Measurements from ENCODE around the gene NAXE.

- TF ChIP-seq CEBPB (IDR thresholded peaks at IDR 0.05) (no peak), REST (IDR thresholded peaks at IDR 0.05; ENCODE audit: low read depth) (no peak), EP300 (IDR thresholded peaks at IDR 0.05; ENCODE audit: borderline replicate concordance) (no peak), RAD21 (IDR thresholded peaks at IDR 0.05; ENCODE audit: low read depth) (no peak), EGR1 (IDR thresholded peaks at IDR 0.05) (no peak), MAX (IDR thresholded peaks at IDR 0.05) (no peak), CREB1 (IDR thresholded peaks at IDR 0.05; ENCODE audit: low read depth) (no peak), ZBTB7A (IDR thresholded peaks at IDR 0.05; ENCODE audit: low read depth) (no peak), FOXM1 (IDR thresholded peaks at IDR 0.05; ENCODE audit: borderline replicate concordance, low read depth) (no peak), TCF12 (IDR thresholded peaks at IDR 0.05; ENCODE audit: low read depth) (no peak), TAF1 (IDR thresholded peaks at IDR 0.05; ENCODE audit: low read depth) (no peak), TEAD4 (IDR thresholded peaks at IDR 0.05) (no peak), USF1 (IDR thresholded peaks at IDR 0.05) (no peak), NFIC (IDR thresholded peaks at IDR 0.05) (no peak)
These were observed 50.9 kb downstream of the NAXE start for GRCh38 chr1:156642265-156643048.
